ENCODE results near the gene LDHAL6B. TPM values are rescaled to one million over a fixed set of nuclear protein-coding genes. Genes with fewer than 3 reads are reported as not detected.

Gene LDHAL6B
- total and polyA plus RNA-seq, 2 experiments from 2014 or later, result not detected

GRCh38 chr15:59229015-59229414 is 22.4 kb downstream of the LDHAL6B start:
- Histone ChIP-seq H3K27ac (no peak overlapping the region), H3K4me1 (ENCODE audit: low read depth) (no peaks in the 10 kb centered on the region), H3K27me3 (no peaks in the 10 kb centered on the region), H3K36me3 (no peaks in the 10 kb centered on the region), H3K9me3 (ENCODE audit: low read depth) (no peaks in the 10 kb centered on the region), H3K4me3 (no peak overlapping the region)
- DNase-seq (ENCODE audit: low read depth in 1 of 2, low spot score in 1 of 2), result no peak
- TF ChIP-seq CTCF (IDR thresholded peaks at IDR 0.05; ENCODE audit: low read depth, low read length), result no peak

GRCh38 chr15:59229453-59229852 is 22.8 kb downstream of the LDHAL6B start:
- Histone ChIP-seq H3K27me3 (no peaks in the 10 kb centered on the region), H3K36me3 (no peaks in the 10 kb centered on the region), H3K9me3 (ENCODE audit: low read depth) (no peaks in the 10 kb centered on the region), H3K27ac (no peak overlapping the region), H3K4me3 (no peak overlapping the region), H3K4me1 (ENCODE audit: low read depth) (no peaks in the 10 kb centered on the region)
- DNase-seq (ENCODE audit: low read depth in 1 of 2, low spot score in 1 of 2), result no peak
- TF ChIP-seq CTCF (IDR thresholded peaks at IDR 0.05; ENCODE audit: low read depth, low read length), result no peak

- Histone ChIP-seq H3K4me1 (ENCODE audit: low read depth) (no peaks in the 10 kb centered on the region), H3K9me3 (ENCODE audit: low read depth) (no peaks in the 10 kb centered on the region), H3K27me3 (no peaks in the 10 kb centered on the region), H3K27ac (no peak overlapping the region), H3K4me3 (no peak overlapping the region), H3K36me3 (no peaks in the 10 kb centered on the region)
- no peak for DNase-seq (ENCODE audit: low read depth in 1 of 2, low spot score in 1 of 2)
- TF ChIP-seq CTCF (IDR thresholded peaks at IDR 0.05; ENCODE audit: low read depth, low read length), result no peak
Observed at GRCh38 chr15:59230531-59231055, 23.9 kb downstream of the LDHAL6B start.

- H3K4me1 ChIP-seq (ENCODE audit: low read depth), result no peaks in the 10 kb centered on the region
- peak in 1 of 2 donors; percentile 77 for DNase-seq (ENCODE audit: low read depth in 1 of 2, low spot score in 1 of 2)
- no peaks in the 10 kb centered on the region for H3K9me3 ChIP-seq (ENCODE audit: low read depth)
- H3K27me3 ChIP-seq, result no peaks in the 10 kb centered on the region
- no peak overlapping the region for H3K4me3 ChIP-seq
- no peak overlapping the region for H3K27ac ChIP-seq
- no peaks in the 10 kb centered on the region for H3K36me3 ChIP-seq
- TF ChIP-seq CTCF (IDR thresholded peaks at IDR 0.05; ENCODE audit: low read depth, low read length), result no peak
Observed at GRCh38 chr15:59232476-59232875, 25.8 kb downstream of the LDHAL6B start.

- Histone ChIP-seq H3K27me3 (no peaks in the 10 kb centered on the region), H3K9me3 (ENCODE audit: low read depth) (no peaks in the 10 kb centered on the region), H3K27ac (no peak overlapping the region), H3K4me1 (ENCODE audit: low read depth) (no peaks in the 10 kb centered on the region), H3K4me3 (no peak overlapping the region), H3K36me3 (no peaks in the 10 kb centered on the region)
- no peak for TF ChIP-seq CTCF (IDR thresholded peaks at IDR 0.05; ENCODE audit: low read depth, low read length)
- DNase-seq (ENCODE audit: low read depth in 1 of 2, low spot score in 1 of 2), result no peak
Observed at GRCh38 chr15:59236394-59236793, 29.8 kb downstream of the LDHAL6B start.

Data from cardiac muscle cell (in vitro differentiated cells and primary cell).